Smooth muscle cell (in vitro differentiated cells): ENCODE data around the gene MT3. TPM values are rescaled to one million over a fixed set of nuclear protein-coding genes. Genes with fewer than 3 reads are reported as not detected.

Source experiments
- DNase-seq: peaks from one replicate; lab custom pipeline; 2025; ENCODE audit not compliant: unreplicated experiment; lab: John Stamatoyannopoulos, UW
- H2AFZ ChIP-seq: fragments of 200-600 bp; sonication (generic); 2 replicates; pipeline ENCODE4 v1.6.0; 2016; ENCODE audit warnings: antibody characterized with exemption, low read depth, mild to moderate bottlenecking
- H3F3A ChIP-seq: fragments of 200-600 bp; sonication (generic); 2 replicates; pipeline ENCODE4 v1.6.0; 2017; ENCODE audit warnings: antibody characterized with exemption, low read depth
- H3K27ac ChIP-seq: fragments of 200-600 bp; sonication (generic); 2 replicates; pipeline ENCODE4 v1.5.1; 2016; ENCODE audit warnings: low read depth, mild to moderate bottlenecking
- H3K27me3 ChIP-seq: fragments of 200-600 bp; sonication (generic); 2 replicates; pipeline ENCODE4 v1.6.1; 2016; ENCODE audit warnings: low read depth, mild to moderate bottlenecking
- H3K36me3 ChIP-seq: fragments of 200-600 bp; sonication (generic); 2 replicates; pipeline ENCODE4 v1.5.1; 2016; ENCODE audit warnings: low read depth
- H3K4me1 ChIP-seq: fragments of 200-600 bp; sonication (generic); 2 replicates; pipeline ENCODE4 v1.5.1; 2016; ENCODE audit warnings: low read depth
- H3K4me2 ChIP-seq: fragments of 200-600 bp; sonication (generic); 2 replicates; pipeline ENCODE4 v1.6.0; 2016; ENCODE audit warnings: mild to moderate bottlenecking
- H3K4me3 ChIP-seq: fragments of 200-600 bp; sonication (generic); 2 replicates; pipeline ENCODE4 v1.5.1; 2016; ENCODE audit warnings: mild to moderate bottlenecking
- H3K79me2 ChIP-seq: fragments of 200-600 bp; sonication (generic); 2 replicates; pipeline ENCODE4 v1.6.0; 2016; ENCODE audit warnings: low read depth, mild to moderate bottlenecking
- H3K9ac ChIP-seq: fragments of 200-600 bp; sonication (generic); 2 replicates; pipeline ENCODE4 v1.6.0; 2016; ENCODE audit warnings: low read depth
- H3K9me3 ChIP-seq: fragments of 200-600 bp; sonication (generic); replicated peaks from 2 replicates; pipeline ENCODE4 v1.5.1; 2016; ENCODE audit warnings: low read depth
- H4K20me1 ChIP-seq: fragments of 200-600 bp; sonication (generic); 2 replicates; pipeline ENCODE4 v1.6.0; 2016; ENCODE audit warnings: low read depth
- CTCF ChIP-seq: fragments of 200-600 bp; sonication (generic); IDR thresholded peaks from 2 replicates; pipeline ENCODE4 v1.5.1; 2017; ENCODE audit warnings: borderline replicate concordance, mild to moderate bottlenecking, antibody characterized with exemption; ENCODE audit not compliant: insufficient read depth, poor library complexity, severe bottlenecking
- WGBS: methylation state at CpG from one replicate; pipeline ENCODE4 v1.1.7; 2016; ENCODE audit warnings: low lambda C conversion rate; 5-methylcytosine and 5-hydroxymethylcytosine counted together
- polyA plus RNA-seq: library from polyadenylated mRNA; unstranded; fragments of >200 nt; fragmentation: Nextera tagmentation; extraction: Ambion mirVana; gene quantifications from 2 replicates; pipeline ENCODE4 v1.2.1, GENCODE V29; 2016
- total RNA-seq: library from RNA; depleted of rRNA; stranded (reverse); fragments of >200 nt; gene quantifications from 2 replicates; pipeline ENCODE4 v1.2.3, GENCODE V29; 2014

MT3 gene
- total and polyA plus RNA-seq, 2 experiments from 2014 or later, result not detected

- no peak for DNase-seq
- no peak for TF ChIP-seq CTCF
- Histone ChIP-seq H3K27ac (no peak overlapping the region), H3K4me2 (no peak overlapping the region), H3K4me3 (no peak overlapping the region), H3K9me3 (no peaks in the 10 kb centered on the region), H3F3A (peaks cover 3% of the 10 kb centered on the region), H4K20me1 (no peaks in the 10 kb centered on the region), H2AFZ (no peak overlapping the region), H3K27me3 (peaks cover 17% of the 10 kb centered on the region), H3K9ac (no peak overlapping the region), H3K4me1 (peaks cover 10% of the 10 kb centered on the region), H3K36me3 (no peaks in the 10 kb centered on the region), H3K79me2 (no peaks in the 10 kb centered on the region)
- WGBS, result 74% methylated on average over 7 of the region's 7 CpGs
Observed at GRCh38 chr16:56626685-56627084, 37.4 kb downstream of the MT3 start.

GRCh38 chr16:56628486-56629350 is 39.4 kb downstream of the MT3 start:
- WGBS, result 85% methylated on average over 9 of the region's 9 CpGs
- Histone ChIP-seq H3K36me3 (no peaks in the 10 kb centered on the region), H3K4me1 (peaks cover 10% of the 10 kb centered on the region), H3K9me3 (no peaks in the 10 kb centered on the region), H3F3A (peaks cover 3% of the 10 kb centered on the region), H3K4me3 (no peak overlapping the region), H2AFZ (no peak overlapping the region), H3K79me2 (no peaks in the 10 kb centered on the region), H3K9ac (no peak overlapping the region), H3K4me2 (no peak overlapping the region), H4K20me1 (no peaks in the 10 kb centered on the region), H3K27me3 (peaks cover 37% of the 10 kb centered on the region), H3K27ac (no peak overlapping the region)
- no peak for TF ChIP-seq CTCF
- DNase-seq, result no peak

GRCh38 chr16:56629531-56629930 is 40.2 kb downstream of the MT3 start:
- no peak for DNase-seq
- Histone ChIP-seq H3K4me1 (peaks cover 10% of the 10 kb centered on the region), H2AFZ (no peak overlapping the region), H3K27me3 (peaks cover 45% of the 10 kb centered on the region), H3F3A (peaks cover 3% of the 10 kb centered on the region), H3K9me3 (no peaks in the 10 kb centered on the region), H3K79me2 (no peaks in the 10 kb centered on the region), H3K27ac (no peak overlapping the region), H3K4me3 (no peak overlapping the region), H3K36me3 (no peaks in the 10 kb centered on the region), H4K20me1 (no peaks in the 10 kb centered on the region), H3K9ac (no peak overlapping the region), H3K4me2 (no peak overlapping the region)
- no peak for TF ChIP-seq CTCF
- 22% methylated on average over 3 of the region's 3 CpGs for WGBS

- Histone ChIP-seq H3K36me3 (no peaks in the 10 kb centered on the region), H2AFZ (no peak overlapping the region), H3K79me2 (no peaks in the 10 kb centered on the region), H3K9ac (no peak overlapping the region), H3K4me3 (no peak overlapping the region), H3K4me2 (no peak overlapping the region), H3F3A (peaks cover 3% of the 10 kb centered on the region), H3K27me3 (peaks cover 46% of the 10 kb centered on the region), H3K27ac (no peak overlapping the region), H3K9me3 (no peaks in the 10 kb centered on the region), H3K4me1 (peaks cover 12% of the 10 kb centered on the region), H4K20me1 (no peaks in the 10 kb centered on the region)
- TF ChIP-seq CTCF, result no peak
- WGBS, result 64% methylated on average over 3 of the region's 3 CpGs
- no peak for DNase-seq
Observed at GRCh38 chr16:56630134-56630533, 40.8 kb downstream of the MT3 start.
